Neural progenitor cell (in vitro differentiated cells): ENCODE data around the gene KCNMA1. TPM values are rescaled to one million over a fixed set of nuclear protein-coding genes. Genes with fewer than 3 reads are reported as not detected.

Experiments
- DNase-seq: peaks from one replicate; pipeline ENCODE4 v3.0.0-alpha.2; 2016; ENCODE audit warnings: low spot score
- H2AFZ ChIP-seq: fragments of 200-600 bp; sonication (generic); replicated peaks from 2 replicates; pipeline ENCODE4 v1.6.1; 2016; ENCODE audit warnings: antibody characterized with exemption
- H3F3A ChIP-seq: fragments of 200-600 bp; sonication (generic); 2 replicates; pipeline ENCODE4 v1.6.1; 2016; ENCODE audit warnings: antibody characterized with exemption, low read depth
- H3K27ac ChIP-seq: fragments of 200-600 bp; sonication (generic); 2 replicates; pipeline ENCODE4 v1.5.1; 2016; ENCODE audit warnings: mild to moderate bottlenecking
- H3K27me3 ChIP-seq: fragments of 200-600 bp; sonication (generic); 2 replicates; pipeline ENCODE4 v1.6.1; 2016; ENCODE audit warnings: mild to moderate bottlenecking, moderate library complexity
- H3K36me3 ChIP-seq: fragments of 200-600 bp; sonication (generic); 2 replicates; pipeline ENCODE4 v1.5.1; 2016
- H3K4me1 ChIP-seq: fragments of 200-600 bp; sonication (generic); 2 replicates; pipeline ENCODE4 v1.6.1; 2016; ENCODE audit warnings: mixed run types
- H3K4me2 ChIP-seq: fragments of 200-600 bp; sonication (generic); 2 replicates; pipeline ENCODE4 v1.6.1; 2016
- H3K4me3 ChIP-seq: fragments of 200-600 bp; sonication (generic); 2 replicates; pipeline ENCODE4 v1.5.1; 2016
- H3K79me2 ChIP-seq: fragments of 200-600 bp; sonication (generic); 2 replicates; pipeline ENCODE4 v1.6.1; 2016; ENCODE audit warnings: low read depth
- H3K9ac ChIP-seq: fragments of 200-600 bp; sonication (generic); 2 replicates; pipeline ENCODE4 v1.6.1; 2016
- H3K9me3 ChIP-seq: fragments of 200-600 bp; sonication (generic); 2 replicates; pipeline ENCODE4 v1.5.1; 2016; ENCODE audit warnings: low read depth
- H4K20me1 ChIP-seq: fragments of 200-600 bp; sonication (generic); 2 replicates; pipeline ENCODE4 v1.6.1; 2016; ENCODE audit warnings: low read depth
- H3K27ac Mint-ChIP-seq: 3 replicates; pipeline ENCODE4 v1.8.0; 2021; ENCODE audit warnings: mixed read lengths
- H3K27me3 Mint-ChIP-seq: 2 replicates; pipeline ENCODE4 v1.8.0; 2022; ENCODE audit warnings: low read depth, mild to moderate bottlenecking, inconsistent platforms, moderate library complexity, mixed read lengths; ENCODE audit not compliant: insufficient read depth
- H3K36me3 Mint-ChIP-seq: 3 replicates; pipeline ENCODE4 v1.8.0; 2021; ENCODE audit warnings: mixed read lengths
- H3K4me1 Mint-ChIP-seq: 3 replicates; pipeline ENCODE4 v1.8.0; 2021; ENCODE audit warnings: mixed read lengths
- H3K4me3 Mint-ChIP-seq: 3 replicates; pipeline ENCODE4 v1.8.0; 2021; ENCODE audit warnings: mild to moderate bottlenecking, moderate library complexity, mixed read lengths
- H3K9me3 Mint-ChIP-seq: 3 replicates; pipeline ENCODE4 v1.8.0; 2020; ENCODE audit warnings: mixed read lengths
- EZH2 ChIP-seq: fragments of 200-600 bp; sonication (generic); IDR thresholded peaks from 2 replicates; pipeline ENCODE4 v1.6.1; 2017; ENCODE audit warnings: antibody characterized with exemption, mild to moderate bottlenecking, moderate library complexity
- EZH2phosphoT487 ChIP-seq: fragments of 200-600 bp; sonication (generic); IDR thresholded peaks from 2 replicates; pipeline ENCODE4 v1.6.1; 2017; ENCODE audit warnings: antibody characterized with exemption
- total RNA-seq: library from RNA; depleted of rRNA; stranded (reverse); fragments of >200 nt; gene quantifications from 2 replicates; pipeline ENCODE4 v1.2.3, GENCODE V29; 2015; ENCODE audit warnings: low replicate concordance
- TF ChIP-seq, protein P1 (sequence below): fragments of 200-600 bp; sonication (generic); IDR thresholded peaks from 2 replicates; pipeline ENCODE4 v1.5.1; 2017; ENCODE audit warnings: antibody characterized with exemption, mild to moderate bottlenecking

Gene KCNMA1
- total RNA-seq, 1 donor from 2014 or later = 2.4 TPM

DNA sequence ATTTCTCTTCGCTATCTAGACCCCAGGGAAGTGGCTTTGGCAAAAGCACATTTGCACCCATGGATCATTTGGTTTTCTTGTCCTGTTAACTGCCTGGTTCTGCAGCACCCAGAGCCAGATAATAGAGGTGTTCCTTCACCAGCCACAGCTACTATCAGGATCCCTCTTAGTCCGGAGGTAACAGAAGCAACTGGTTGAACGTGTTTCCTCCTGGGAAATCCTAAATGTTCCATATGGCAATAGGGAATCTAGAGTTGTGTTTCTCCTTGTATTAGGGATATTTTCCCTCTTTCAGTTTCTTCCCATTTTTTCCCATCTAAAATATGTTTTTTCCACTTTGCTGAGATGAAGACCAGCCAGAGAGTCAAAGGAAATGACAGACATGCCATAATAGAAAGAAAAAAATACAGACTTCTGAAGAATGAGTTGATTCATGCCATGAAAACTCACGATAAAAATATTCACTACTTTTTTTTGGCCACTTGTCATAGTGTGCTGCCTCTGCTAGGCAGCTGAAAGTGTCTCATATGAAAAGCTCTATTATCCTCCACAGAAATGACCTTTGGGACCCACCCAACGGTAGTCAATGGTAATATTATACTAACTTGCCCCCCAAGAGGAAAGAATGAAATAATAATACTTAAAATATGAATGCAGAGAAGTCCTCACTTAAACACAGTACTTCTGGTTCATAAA lies 472.8 kb downstream of the KCNMA1 start:
- Histone ChIP-seq H3K4me3 (no peak overlapping the region), H3K4me2 (no peak overlapping the region), H3K4me1 (no peaks in the 10 kb centered on the region), H3K79me2 (no peaks in the 10 kb centered on the region), H3K9ac (no peak overlapping the region), H3F3A (no peaks in the 10 kb centered on the region), H3K9me3 (no peaks in the 10 kb centered on the region), H2AFZ (no peak overlapping the region), H3K27ac (no peak overlapping the region), H3K27me3 (no peaks in the 10 kb centered on the region), H3K36me3 (no peaks in the 10 kb centered on the region), H4K20me1 (no peaks in the 10 kb centered on the region)
- Mint-ChIP-seq H3K9me3 (no peaks in the 10 kb centered on the region), H3K4me3 (no peak overlapping the region), H3K4me1 (peaks cover 6% of the 10 kb centered on the region), H3K36me3 (no peaks in the 10 kb centered on the region), H3K27me3 (peaks cover 9% of the 10 kb centered on the region), H3K27ac (no peak overlapping the region)
- no peak for DNase-seq
- TF ChIP-seq, protein P1, sequence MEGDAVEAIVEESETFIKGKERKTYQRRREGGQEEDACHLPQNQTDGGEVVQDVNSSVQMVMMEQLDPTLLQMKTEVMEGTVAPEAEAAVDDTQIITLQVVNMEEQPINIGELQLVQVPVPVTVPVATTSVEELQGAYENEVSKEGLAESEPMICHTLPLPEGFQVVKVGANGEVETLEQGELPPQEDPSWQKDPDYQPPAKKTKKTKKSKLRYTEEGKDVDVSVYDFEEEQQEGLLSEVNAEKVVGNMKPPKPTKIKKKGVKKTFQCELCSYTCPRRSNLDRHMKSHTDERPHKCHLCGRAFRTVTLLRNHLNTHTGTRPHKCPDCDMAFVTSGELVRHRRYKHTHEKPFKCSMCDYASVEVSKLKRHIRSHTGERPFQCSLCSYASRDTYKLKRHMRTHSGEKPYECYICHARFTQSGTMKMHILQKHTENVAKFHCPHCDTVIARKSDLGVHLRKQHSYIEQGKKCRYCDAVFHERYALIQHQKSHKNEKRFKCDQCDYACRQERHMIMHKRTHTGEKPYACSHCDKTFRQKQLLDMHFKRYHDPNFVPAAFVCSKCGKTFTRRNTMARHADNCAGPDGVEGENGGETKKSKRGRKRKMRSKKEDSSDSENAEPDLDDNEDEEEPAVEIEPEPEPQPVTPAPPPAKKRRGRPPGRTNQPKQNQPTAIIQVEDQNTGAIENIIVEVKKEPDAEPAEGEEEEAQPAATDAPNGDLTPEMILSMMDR = no peak
- TF ChIP-seq EZH2 (no peak), EZH2phosphoT487 (no peak)

DNA sequence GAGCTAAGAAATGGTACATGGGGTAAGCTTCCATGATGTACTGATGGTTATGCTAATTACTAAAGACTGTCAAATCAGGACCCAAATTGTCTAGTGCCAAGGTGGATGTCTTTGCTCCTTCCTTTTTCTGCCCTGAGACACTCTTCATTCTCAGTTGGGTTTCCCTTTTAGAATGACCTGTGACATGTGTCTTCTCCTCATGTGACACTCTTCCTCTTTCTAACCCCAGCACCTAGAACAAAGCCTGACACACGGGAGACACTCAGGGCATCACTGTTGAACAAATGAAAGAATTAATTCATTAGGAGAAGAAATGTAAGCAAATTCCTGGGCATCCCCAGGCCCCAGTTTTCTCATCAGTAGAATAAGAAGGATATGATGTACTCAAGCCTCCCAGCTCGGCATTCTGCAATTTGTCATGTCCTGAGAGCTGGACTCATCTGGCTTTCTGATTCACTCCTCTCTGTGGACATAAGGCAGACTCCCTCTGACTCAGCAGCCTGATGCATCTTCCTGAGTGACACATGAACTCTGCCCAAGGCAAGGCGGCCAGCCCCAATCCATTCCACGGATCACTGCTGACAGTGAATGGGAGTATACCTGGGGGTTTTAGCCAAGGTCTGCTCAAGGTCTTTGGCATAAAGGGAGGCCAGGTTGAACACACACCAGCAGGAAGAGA lies 473.8 kb downstream of the KCNMA1 start:
- no peak overlapping the region for H3K27ac Mint-ChIP-seq
- no peak overlapping the region for H3K4me3 Mint-ChIP-seq
- no peaks in the 10 kb centered on the region for H3K4me1 ChIP-seq
- no peak for DNase-seq
- no peaks in the 10 kb centered on the region for H3F3A ChIP-seq
- H3K9me3 ChIP-seq = no peaks in the 10 kb centered on the region
- H3K9me3 Mint-ChIP-seq = no peaks in the 10 kb centered on the region
- H3K27me3 ChIP-seq = no peaks in the 10 kb centered on the region
- H3K27ac ChIP-seq = no peak overlapping the region
- peaks cover 9% of the 10 kb centered on the region for H3K27me3 Mint-ChIP-seq
- H3K4me1 Mint-ChIP-seq = peaks cover 6% of the 10 kb centered on the region
- H3K4me3 ChIP-seq = no peak overlapping the region
- no peaks in the 10 kb centered on the region for H3K79me2 ChIP-seq
- H4K20me1 ChIP-seq = no peaks in the 10 kb centered on the region
- H3K36me3 ChIP-seq = no peaks in the 10 kb centered on the region
- H3K36me3 Mint-ChIP-seq = no peaks in the 10 kb centered on the region
- H2AFZ ChIP-seq = no peak overlapping the region
- TF ChIP-seq, protein P1 = no peak
- no peak for TF ChIP-seq EZH2
- no peak for TF ChIP-seq EZH2phosphoT487
- no peak overlapping the region for H3K9ac ChIP-seq
- H3K4me2 ChIP-seq = no peak overlapping the region

DNA sequence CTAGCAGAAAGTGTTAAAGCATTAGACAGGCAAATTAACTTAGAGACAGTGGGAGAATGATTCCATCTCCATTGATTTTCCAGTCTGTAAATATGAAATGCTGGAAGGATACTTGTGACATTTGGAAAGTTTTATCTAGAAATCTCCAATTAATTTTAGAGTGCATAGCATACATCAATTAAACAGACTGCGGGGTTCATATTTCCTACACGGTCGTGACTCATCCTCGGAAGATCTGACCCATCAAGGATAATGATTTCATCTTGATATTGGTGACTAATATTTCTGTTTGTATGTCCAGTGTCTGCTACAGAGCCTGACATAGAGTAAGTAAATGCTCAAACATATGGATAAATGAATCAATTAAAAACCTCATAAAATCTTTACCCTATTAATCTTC lies 474.9 kb downstream of the KCNMA1 start:
- DNase-seq = no peak
- no peaks in the 10 kb centered on the region for H4K20me1 ChIP-seq
- Mint-ChIP-seq H3K36me3 (no peaks in the 10 kb centered on the region), H3K27ac (no peak overlapping the region), H3K4me1 (peaks cover 6% of the 10 kb centered on the region), H3K4me3 (no peak overlapping the region), H3K27me3 (peaks cover 7% of the 10 kb centered on the region), H3K9me3 (no peaks in the 10 kb centered on the region)
- H3K27ac ChIP-seq = no peak overlapping the region
- no peak overlapping the region for H3K4me2 ChIP-seq
- no peaks in the 10 kb centered on the region for H3K9me3 ChIP-seq
- TF ChIP-seq EZH2phosphoT487 (no peak), EZH2 (no peak)
- TF ChIP-seq, protein P1 = no peak
- H3K36me3 ChIP-seq = no peaks in the 10 kb centered on the region
- no peak overlapping the region for H3K4me3 ChIP-seq
- H2AFZ ChIP-seq = no peak overlapping the region
- H3K4me1 ChIP-seq = no peaks in the 10 kb centered on the region
- no peak overlapping the region for H3K9ac ChIP-seq
- no peaks in the 10 kb centered on the region for H3K79me2 ChIP-seq
- no peaks in the 10 kb centered on the region for H3F3A ChIP-seq
- H3K27me3 ChIP-seq = no peaks in the 10 kb centered on the region
